Glomerular visceral epithelial cell (primary cell): ENCODE data around the gene KPNA3.
"Not testable (repeated sequence)": the region's sequence is repeated elsewhere in the genome, so short reads cannot be mapped to it uniquely, and the experiment has no call there.

ENCODE experiments used
- DNase-seq: peaks from one replicate; pipeline ENCODE4 v3.0.0-alpha.2; 2016; ENCODE audit errors: extremely low spot score

KPNA3 gene

GRCh38 chr13:49792550-49793324, at the start of gene KPNA3:
Gene KPNA3, minus strand, starts transcription at chr13:49792682. Its CDS starts 176 bp downstream, at chr13:49792506.
- DNase-seq: peak; percentile 96

DNA sequence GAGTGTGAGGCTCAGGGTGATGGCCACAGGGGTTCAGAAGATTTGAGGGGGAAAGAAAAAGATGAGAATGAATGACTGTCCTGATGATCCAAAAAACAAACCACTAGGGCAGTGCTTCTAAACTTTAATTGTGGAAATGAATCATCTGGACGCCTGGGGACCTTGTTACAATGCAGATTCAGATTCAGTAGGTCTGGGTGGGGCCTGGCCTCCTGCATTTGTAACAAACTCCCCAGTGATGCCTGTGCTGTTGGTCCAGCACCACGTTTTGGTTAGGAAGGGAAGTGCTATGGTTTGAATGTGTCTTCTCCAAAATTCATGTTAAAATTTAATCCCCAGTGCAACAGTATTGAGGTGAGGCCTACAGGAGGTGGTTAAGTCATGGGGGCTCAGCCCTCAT, 49.5 kb upstream of the KPNA3 start:
- DNase-seq: no peak

DNA sequence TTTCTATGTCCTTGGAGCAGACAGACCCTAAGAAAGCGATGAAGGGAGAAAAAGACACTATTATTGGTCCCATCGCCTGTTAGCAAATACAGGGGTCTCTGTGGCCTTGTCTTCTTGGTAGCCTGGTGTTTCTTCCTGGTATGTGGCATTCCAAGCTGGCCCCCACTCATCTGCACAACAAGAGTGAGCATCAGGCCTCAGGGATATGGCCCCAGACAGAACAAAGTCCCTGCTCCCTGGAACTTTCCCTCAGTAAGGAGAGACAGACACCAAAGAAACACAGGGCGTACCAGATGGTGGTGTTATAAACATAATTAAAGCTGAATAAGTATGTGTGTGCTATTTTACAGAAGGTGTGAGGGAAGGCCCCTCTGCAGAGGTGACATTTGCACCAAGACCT, 48.2 kb upstream of the KPNA3 start:
- DNase-seq: no peak

DNA sequence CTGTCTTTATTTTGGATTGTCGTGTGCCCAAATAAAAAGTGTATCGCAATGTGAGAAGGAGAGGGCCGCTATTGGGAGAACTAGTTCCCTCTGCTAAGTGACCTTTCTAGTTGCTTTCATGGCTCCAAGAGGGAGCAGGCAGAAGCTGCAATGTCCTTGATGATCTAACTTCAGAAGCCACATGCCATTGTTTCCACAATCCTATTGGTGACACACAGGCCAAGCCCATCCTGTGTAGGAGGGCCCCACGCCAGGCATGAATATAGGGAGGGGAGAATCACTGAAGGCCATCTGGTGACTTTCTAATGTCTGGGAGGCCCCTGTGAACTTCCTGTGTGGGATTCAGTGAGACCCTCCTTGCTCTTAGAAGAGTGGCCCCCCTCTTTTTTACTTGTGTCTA, 47.8 kb upstream of the KPNA3 start:
- no peak for DNase-seq

DNA sequence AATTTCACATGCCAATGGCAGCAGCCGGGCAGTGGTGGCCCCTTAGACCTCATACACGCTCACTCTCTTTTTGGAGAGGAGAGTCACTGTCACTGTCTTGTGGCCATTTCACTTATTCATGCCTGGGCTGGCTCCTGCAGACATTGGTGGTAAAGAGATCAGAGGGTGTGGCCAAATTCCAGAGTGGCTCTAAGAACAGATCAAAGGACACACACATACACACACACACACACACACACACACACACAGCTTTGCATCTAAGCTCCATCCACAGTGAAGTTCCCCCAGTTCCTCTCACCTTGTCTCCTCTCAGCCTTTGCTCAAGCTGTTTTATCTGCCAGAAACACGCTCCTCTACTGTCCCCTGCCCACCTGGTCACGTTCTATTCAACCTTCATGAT, 46.5 kb upstream of the KPNA3 start:
- DNase-seq: no peak

DNA sequence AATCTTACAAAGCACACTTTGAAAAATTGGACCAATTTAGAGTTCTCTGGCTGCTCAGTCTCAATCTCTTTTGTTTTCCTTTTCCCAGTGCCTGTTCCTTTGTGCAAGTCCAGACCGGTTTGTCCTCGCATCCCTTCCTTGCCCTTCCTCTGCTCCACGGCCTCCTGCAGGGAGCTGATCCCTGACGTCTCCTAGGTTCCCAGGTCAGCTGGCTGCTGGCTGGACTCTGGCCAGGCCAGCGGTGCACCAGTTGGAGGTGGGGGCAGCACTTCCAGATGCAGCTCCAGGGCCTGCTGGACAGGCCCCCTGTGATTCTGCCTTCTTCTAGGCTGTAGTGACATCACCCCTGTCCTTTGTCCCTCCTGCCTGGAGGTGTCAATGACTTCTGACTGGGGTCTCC, 44.0 kb upstream of the KPNA3 start:
- DNase-seq: no peak

GRCh38 chr13:49833402-49833801, 40.9 kb upstream of the KPNA3 start:
- DNase-seq: no peak

DNA sequence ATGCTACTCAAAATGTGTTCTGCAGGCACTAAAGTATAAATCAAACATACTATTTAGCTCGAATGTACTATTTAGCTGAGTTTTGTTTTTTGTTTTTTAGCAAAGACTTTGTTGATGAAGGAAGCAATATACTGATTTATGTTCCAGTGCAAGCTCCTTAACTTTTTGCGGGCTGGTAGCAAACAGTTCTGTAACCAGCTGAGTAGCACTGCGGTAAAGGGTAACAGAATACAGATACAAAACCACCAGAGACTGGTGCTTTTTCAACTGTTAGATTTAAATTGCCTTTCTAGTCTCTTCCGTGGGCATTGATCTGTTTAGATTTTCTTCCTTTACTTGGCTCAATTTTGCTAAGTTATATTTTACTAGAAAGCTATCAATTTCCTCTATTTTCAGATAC, 39.0 kb upstream of the KPNA3 start:
- no peak for DNase-seq

- DNase-seq: no peak
These were observed 38.2 kb upstream of the KPNA3 start for GRCh38 chr13:49830721-49831120.

GRCh38 chr13:49829715-49830114, 37.2 kb upstream of the KPNA3 start:
- DNase-seq: no peak

DNA sequence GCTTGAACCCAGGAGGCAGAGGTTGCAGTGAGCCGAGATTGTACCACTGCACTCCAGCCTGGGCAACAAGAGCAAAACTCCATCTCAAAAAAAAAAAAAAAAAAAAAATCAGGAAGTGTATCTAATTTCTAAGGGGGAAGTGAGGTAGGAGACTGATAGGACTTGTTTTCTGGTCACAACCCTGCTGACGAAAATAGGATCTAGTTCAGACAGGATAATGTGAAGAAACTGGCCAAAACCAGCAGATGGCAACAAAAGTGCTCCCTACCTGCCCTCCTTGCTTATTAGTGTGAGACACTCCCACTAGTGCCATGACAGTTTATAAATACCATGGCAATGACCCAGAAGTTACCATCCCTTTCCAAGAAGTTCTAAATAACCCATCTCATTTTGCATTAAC, 36.0 kb upstream of the KPNA3 start:
- DNase-seq: no peak

DNA sequence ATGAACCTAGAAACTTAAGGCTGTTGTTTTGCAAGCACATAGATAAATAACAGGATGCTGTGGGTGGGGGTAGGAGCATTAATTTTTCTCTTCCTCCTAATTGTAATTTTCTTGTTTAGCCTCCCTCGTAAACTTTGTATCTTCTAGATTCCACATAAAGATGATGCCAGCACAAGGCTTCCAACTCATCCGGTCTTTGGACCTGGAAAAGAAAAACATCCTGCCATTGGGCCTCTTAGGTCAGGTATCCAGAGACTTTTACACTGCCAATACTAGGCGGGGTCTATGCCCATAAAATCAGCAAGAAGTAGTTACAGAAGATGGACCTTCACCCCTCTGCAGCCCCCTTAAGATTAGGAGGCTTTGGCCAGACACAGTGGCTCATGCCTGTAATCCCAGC, 35.4 kb upstream of the KPNA3 start:
- no peak for DNase-seq

DNA sequence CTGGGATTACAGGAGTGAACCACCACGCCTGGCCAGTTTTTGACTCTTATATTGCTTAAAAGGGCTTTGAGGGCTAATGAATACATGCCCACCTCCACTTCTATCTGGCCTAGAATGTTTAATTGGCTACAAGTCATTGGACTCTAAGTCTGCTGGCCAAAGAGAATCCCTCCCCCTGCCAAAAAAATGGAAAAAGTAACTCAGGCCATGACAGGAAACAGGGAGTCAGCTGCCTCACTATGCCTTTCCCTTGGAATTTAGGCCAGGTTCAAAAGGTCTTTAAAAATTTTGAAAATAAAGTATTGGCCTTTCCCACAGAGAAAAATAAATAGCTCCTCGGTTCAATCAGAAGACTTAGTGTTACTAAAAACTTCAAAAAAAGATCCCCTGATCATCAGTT, 34.9 kb upstream of the KPNA3 start:
- DNase-seq: no peak

- no peak for DNase-seq
These were observed 28.9 kb upstream of the KPNA3 start for GRCh38 chr13:49821216-49822009.

DNA sequence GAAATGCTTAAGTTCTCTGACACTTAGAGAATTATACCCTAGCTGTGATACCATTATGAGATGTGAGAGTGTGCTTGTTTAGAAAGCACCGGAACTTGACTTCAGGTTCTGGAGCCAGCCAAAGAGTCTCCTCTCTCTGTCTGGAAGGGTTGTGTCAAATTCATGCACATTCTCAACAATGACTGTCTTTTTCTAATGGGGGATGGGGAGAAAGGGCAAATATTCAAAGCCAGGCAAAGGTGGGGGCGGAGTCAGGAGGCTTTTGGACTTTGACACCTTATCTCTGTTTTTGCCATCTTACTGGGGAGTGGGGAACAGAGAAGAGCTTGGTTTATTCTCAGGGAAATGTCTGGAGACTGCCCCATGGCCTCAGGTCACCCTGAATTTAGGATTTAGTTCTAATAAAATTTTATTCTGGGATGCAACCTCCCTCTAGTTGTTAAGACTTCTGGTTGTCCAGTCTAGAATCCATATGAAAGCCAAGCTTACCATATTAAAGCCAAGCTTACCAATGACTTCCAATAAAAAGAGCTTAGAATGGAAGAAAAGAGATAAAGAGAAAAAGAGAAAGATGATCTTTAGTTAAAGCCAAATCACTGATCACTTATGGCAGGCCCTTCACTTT, 28.2 kb upstream of the KPNA3 start:
- no peak for DNase-seq

- DNase-seq: not testable (repeated sequence)
These were observed 23.6 kb upstream of the KPNA3 start for GRCh38 chr13:49816047-49816446.

DNA sequence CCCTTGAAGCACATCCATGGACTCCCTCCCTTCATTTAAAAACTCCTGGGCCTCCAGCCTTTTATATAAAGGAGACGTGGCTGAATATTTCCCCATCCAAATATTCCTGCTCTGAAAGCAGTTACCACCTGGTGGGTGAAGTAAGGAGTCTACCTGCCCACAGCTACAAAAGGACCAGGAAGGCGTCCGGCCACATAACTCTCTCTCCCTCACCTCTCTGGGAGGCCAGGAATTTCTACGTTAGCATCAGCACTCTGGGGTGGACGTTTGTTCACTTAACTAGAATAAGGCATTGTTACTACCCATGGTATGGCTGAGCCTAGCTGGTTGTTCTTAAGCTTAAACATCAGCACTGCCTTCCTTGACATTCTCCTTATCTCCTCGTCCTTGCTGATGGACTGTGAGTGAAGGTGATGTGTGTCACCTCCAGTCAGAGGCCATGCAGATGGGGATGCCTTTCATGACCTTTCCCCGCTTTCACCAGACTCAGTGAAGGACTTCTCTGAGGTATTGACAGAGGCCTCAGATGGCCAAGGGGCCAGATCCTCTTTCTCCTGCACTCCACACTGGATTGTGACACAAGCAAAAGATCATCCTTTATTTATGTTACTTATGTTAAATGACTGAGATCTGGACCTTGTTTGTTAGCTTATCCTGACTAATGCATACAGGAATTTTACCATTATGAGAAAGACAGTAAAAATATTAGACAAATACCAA, 22.2 kb upstream of the KPNA3 start:
- no peak for DNase-seq

GRCh38 chr13:49812812-49813211, 20.3 kb upstream of the KPNA3 start:
- DNase-seq: no peak

DNA sequence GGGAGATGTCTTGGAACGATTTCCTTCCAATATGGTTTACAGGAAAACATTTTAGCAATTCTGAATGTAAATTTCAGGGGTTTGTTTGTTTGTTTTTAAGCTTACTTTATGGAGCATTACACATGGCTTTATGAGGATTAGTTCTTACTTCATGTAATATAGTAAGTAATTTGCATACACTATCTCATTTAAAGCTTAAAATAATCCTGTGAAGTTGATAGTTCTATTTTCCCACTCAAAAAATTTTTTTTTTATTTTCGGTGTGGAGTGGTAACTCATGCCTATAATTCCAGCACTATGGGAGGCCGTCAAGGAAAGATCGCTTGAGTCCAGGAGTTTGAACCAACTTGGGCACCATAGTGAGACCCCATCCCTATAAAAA, 19.0 kb upstream of the KPNA3 start:
- no peak for DNase-seq

- DNase-seq: peak; percentile 44
These were observed 18.4 kb upstream of the KPNA3 start for GRCh38 chr13:49810567-49811526.

- DNase-seq: no peak
These were observed 15.2 kb upstream of the KPNA3 start for GRCh38 chr13:49807681-49808080.
